A673 (cell line): Measurements from ENCODE around the gene MAP4K4. TPM values are rescaled to one million over a fixed set of nuclear protein-coding genes. Genes with fewer than 3 reads are reported as not detected.
"Not testable (repeated sequence)": the region's sequence is repeated elsewhere in the genome, so short reads cannot be mapped to it uniquely, and the experiment has no call there.

Experiments used
- BruUV-seq: library from RNA; stranded (reverse); fragments of 400-500 nt; replicated peaks from 2 replicates; lab custom pipeline; 2021; lab: Mats Ljungman, UMichigan
- CTCF ChIA-PET: fragments of 300-600 bp; sonication (Branson Sonifier 250); formaldehyde crosslinking; loops from one replicate; lab custom pipeline; 2022; ENCODE audit warnings: antibody characterized with exemption; lab: Charles Lee
- POLR2A ChIA-PET: fragments of 300-600 bp; sonication (Branson Sonifier 250); formaldehyde crosslinking; loops from one replicate; lab custom pipeline; 2022; ENCODE audit warnings: antibody characterized with exemption; ENCODE audit not compliant: low non-redundant PET; lab: Charles Lee
- DNase-seq: peaks from one replicate; pipeline ENCODE4 v3.0.0-alpha.2; 2015; ENCODE audit warnings: low spot score
- H3K27ac ChIP-seq: fragments of 200-600 bp; sonication (generic); 2 replicates; pipeline ENCODE4 v1.5.1; 2016; ENCODE audit warnings: mixed run types, low read depth, mild to moderate bottlenecking, mixed read lengths, antibody characterized with exemption, low read length; ENCODE audit not compliant: poor library complexity, severe bottlenecking
- H3K27me3 ChIP-seq: fragments of 200-600 bp; sonication (generic); replicated peaks from 2 replicates; pipeline ENCODE4 v1.6.1; 2017; ENCODE audit warnings: mixed run types, low read depth, mild to moderate bottlenecking, mixed read lengths, antibody characterized with exemption, low read length; ENCODE audit not compliant: insufficient read depth, poor library complexity
- H3K36me3 ChIP-seq: fragments of 200-600 bp; sonication (generic); 2 replicates; pipeline ENCODE4 v1.6.1; 2016; ENCODE audit warnings: mixed run types, mild to moderate bottlenecking, mixed read lengths, antibody characterized with exemption, low read length; ENCODE audit not compliant: insufficient read depth, poor library complexity, severe bottlenecking
- H3K4me1 ChIP-seq: fragments of 200-600 bp; sonication (generic); 2 replicates; pipeline ENCODE4 v1.6.1; 2017; ENCODE audit warnings: mixed run types, mild to moderate bottlenecking, mixed read lengths, antibody characterized with exemption, low read length; ENCODE audit not compliant: insufficient read depth, poor library complexity, severe bottlenecking
- H3K4me3 ChIP-seq: fragments of 200-600 bp; sonication (generic); 2 replicates; pipeline ENCODE4 v1.5.1; 2016; ENCODE audit warnings: low read depth, mixed run types, mild to moderate bottlenecking, mixed read lengths, low read length; ENCODE audit not compliant: poor library complexity, severe bottlenecking
- H3K9me3 ChIP-seq: fragments of 200-600 bp; sonication (generic); 2 replicates; pipeline ENCODE4 v1.6.1; 2016; ENCODE audit warnings: mixed run types, low read depth, mild to moderate bottlenecking, mixed read lengths, antibody characterized with exemption, low read length; ENCODE audit not compliant: poor library complexity, severe bottlenecking
- EZH2 ChIP-seq: fragments of 200-600 bp; sonication (generic); IDR thresholded peaks from 2 replicates; pipeline ENCODE4 v1.6.1; 2017; ENCODE audit warnings: borderline replicate concordance, low read depth, mild to moderate bottlenecking, mixed read lengths, antibody characterized with exemption, low read length; ENCODE audit not compliant: poor library complexity, severe bottlenecking
- intact Hi-C: fragments of 100-400 bp; cut with micrococcal nuclease; formaldehyde crosslinking; loops from one replicate; pipeline ENCODE4 v1.10.0; 2022; ENCODE audit not compliant: unreplicated experiment
- total RNA-seq: library from RNA; stranded (reverse); gene quantifications from 2 replicates; pipeline ENCODE4 v1.2.3, GENCODE V29; 2021
- TF ChIP-seq, protein P1 (sequence below): fragments of 300-800, 200-600 bp; sonication (generic); conservative IDR thresholded peaks from 2 replicates; pipeline ENCODE4 v1.5.1; 2017; ENCODE audit warnings: low read depth, mild to moderate bottlenecking, antibody characterized with exemption, low read length, moderate library complexity, mixed read lengths

The MAP4K4 gene
- total RNA-seq, 1 experiment from 2014 or later, result 157 TPM

DNA sequence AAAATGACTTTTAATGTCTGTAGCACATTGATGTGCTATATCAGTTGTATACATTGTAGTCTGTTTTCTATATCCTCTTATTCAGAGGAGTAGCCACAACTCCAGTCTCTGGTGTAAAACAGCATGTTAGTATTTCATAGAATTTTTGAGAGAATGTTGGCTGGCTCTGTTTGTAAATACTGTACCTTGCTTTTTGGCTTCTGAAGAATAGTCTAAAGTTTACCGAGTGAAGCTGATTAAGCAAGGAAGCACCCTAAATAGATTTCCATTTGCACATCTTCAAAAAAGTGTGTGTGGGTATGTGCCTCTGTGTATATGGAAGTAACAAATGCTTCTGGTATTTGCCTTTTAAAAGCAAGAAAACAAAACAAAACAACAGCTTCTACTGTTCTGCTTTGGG lies 50.5 kb downstream of the MAP4K4 start:
- Histone ChIP-seq H3K36me3 (no peaks in the 10 kb centered on the region), H3K27me3 (no peaks in the 10 kb centered on the region), H3K4me1 (peaks cover 60% of the 10 kb centered on the region), H3K4me3 (no peak overlapping the region), H3K27ac (no peak overlapping the region), H3K9me3 (no peaks in the 10 kb centered on the region)
- ChIA-PET CTCF (no interaction called here), POLR2A (no interaction called here)
- no peak for DNase-seq
- intact Hi-C loops, result loop anchor here (5.0 kb wide), 1 partner anchor 36 kb away; no protein-coding TSS in a partner anchor
- no TSS peak for BruUV-seq
- TF ChIP-seq, protein P1, sequence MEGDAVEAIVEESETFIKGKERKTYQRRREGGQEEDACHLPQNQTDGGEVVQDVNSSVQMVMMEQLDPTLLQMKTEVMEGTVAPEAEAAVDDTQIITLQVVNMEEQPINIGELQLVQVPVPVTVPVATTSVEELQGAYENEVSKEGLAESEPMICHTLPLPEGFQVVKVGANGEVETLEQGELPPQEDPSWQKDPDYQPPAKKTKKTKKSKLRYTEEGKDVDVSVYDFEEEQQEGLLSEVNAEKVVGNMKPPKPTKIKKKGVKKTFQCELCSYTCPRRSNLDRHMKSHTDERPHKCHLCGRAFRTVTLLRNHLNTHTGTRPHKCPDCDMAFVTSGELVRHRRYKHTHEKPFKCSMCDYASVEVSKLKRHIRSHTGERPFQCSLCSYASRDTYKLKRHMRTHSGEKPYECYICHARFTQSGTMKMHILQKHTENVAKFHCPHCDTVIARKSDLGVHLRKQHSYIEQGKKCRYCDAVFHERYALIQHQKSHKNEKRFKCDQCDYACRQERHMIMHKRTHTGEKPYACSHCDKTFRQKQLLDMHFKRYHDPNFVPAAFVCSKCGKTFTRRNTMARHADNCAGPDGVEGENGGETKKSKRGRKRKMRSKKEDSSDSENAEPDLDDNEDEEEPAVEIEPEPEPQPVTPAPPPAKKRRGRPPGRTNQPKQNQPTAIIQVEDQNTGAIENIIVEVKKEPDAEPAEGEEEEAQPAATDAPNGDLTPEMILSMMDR, result no peak
- no peak for TF ChIP-seq EZH2

DNA sequence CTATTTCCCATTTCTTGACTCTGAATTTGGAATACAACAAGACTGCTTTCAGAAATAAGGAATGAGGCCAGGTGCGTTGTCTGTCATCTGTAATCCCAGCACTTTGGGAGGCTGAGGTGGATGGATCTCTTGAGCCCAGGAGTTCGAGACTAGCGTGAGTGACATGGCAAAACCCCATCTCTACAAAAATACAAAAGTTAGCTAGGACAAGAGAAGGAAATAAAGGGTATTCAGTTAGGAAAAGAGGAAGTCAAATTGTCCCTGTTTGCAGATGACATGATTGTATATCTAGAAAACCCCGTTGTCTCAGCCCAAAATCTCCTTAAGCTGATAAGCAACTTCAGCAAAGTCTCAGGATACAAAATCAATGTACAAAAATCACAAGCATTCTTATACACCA lies 51.0 kb downstream of the MAP4K4 start:
- H3K27me3 ChIP-seq, BruUV-seq, POLR2A ChIA-PET, DNase-seq, H3K4me3 ChIP-seq, H3K9me3 ChIP-seq, H3K27ac ChIP-seq, CTCF ChIA-PET, H3K36me3 ChIP-seq: not testable (repeated sequence)
- H3K4me1 ChIP-seq, result peaks cover 63% of the 10 kb centered on the region
- intact Hi-C loops, result loop anchor here (5.0 kb wide), 1 partner anchor 36 kb away; no protein-coding TSS in a partner anchor

DNA sequence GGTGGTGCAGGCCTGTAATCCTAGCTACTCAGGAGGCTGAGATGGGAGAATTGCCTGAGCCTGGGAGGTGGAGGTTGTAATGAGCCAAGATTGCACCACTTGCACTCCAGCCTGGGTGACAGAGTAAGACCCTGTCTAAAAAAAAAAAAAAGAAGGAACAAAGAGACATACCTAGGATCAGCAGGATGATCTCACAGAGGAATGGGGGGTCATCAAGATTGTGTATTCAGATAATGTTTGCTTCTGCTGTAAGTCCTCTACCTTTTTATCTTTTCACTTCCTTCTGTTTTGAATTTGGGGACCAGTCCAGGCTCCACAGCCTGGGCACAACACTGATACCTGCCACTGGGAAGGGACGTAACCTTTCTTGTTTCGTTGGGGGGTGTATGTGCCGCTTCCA lies 53.2 kb downstream of the MAP4K4 start:
- no peaks in the 10 kb centered on the region for H3K9me3 ChIP-seq
- H3K4me1 ChIP-seq, result peaks cover 65% of the 10 kb centered on the region

More for the DNA sequence above, 53.2 kb downstream of the MAP4K4 start:
- BruUV-seq, result no TSS peak
- ChIA-PET POLR2A (no interaction called here), CTCF (no interaction called here)
- H3K27ac ChIP-seq, result no peak overlapping the region
- no peak for TF ChIP-seq EZH2
- TF ChIP-seq, protein P1, result no peak
- H3K36me3 ChIP-seq, result no peaks in the 10 kb centered on the region
- intact Hi-C loops, result no loop called here
- H3K27me3 ChIP-seq, result no peaks in the 10 kb centered on the region
- H3K4me3 ChIP-seq, result no peak overlapping the region
- no peak for DNase-seq
